CD14-positive monocyte (primary cell): ENCODE results near the gene PNMA8A. TPM values are rescaled to one million over a fixed set of nuclear protein-coding genes. Genes with fewer than 3 reads are reported as not detected.

Experiments
- DNase-seq, 3 donors: peaks; one replicate each; pipeline ENCODE4 v3.0.0-alpha.2; 2011 to 2022
- H2AFZ ChIP-seq: 2 replicates; pipeline ENCODE4 v1.6.0; 2012; ENCODE audit warnings: mild to moderate bottlenecking, low read depth, low read length, inconsistent platforms; ENCODE audit not compliant: insufficient read depth, poor library complexity, severe bottlenecking
- H3K27ac ChIP-seq, 2 donors: 1 replicate in 1 of 2; 2 replicates in 1 of 2; pipeline ENCODE4 v1.5.1; 2012 to 2013; ENCODE audit warnings: low read length in 2 of 2, control low read depth in 1 of 2, inconsistent platforms in 1 of 2, low read depth in 1 of 2, mild to moderate bottlenecking in 1 of 2
- H3K27me3 ChIP-seq, 2 donors: one replicate each; pipeline versions ENCODE4 v1.6.0 to v1.6.1; 2011 to 2013; ENCODE audit warnings: low read length in 2 of 2; ENCODE audit not compliant: control insufficient read depth in 2 of 2, insufficient read depth in 2 of 2
- H3K36me3 ChIP-seq, 2 donors: replicated peaks in 1 of 2; 1 replicate in 1 of 2; 2 replicates in 1 of 2; pipeline versions ENCODE4 v1.5.1 to v1.6.1; 2012 to 2013; ENCODE audit warnings: low read length in 2 of 2, control low read depth in 1 of 2, inconsistent platforms in 1 of 2, mild to moderate bottlenecking in 1 of 2; ENCODE audit not compliant: insufficient read depth in 2 of 2, control insufficient read depth in 1 of 2
- H3K4me1 ChIP-seq, 2 donors: 1 replicate in 1 of 2; 2 replicates in 1 of 2; pipeline versions ENCODE4 v1.5.1 to v1.6.1; 2012 to 2013; ENCODE audit warnings: low read length in 2 of 2, control low read depth in 1 of 2, inconsistent platforms in 1 of 2, mild to moderate bottlenecking in 1 of 2, moderate library complexity in 1 of 2; ENCODE audit not compliant: insufficient read depth in 2 of 2, control insufficient read depth in 1 of 2
- H3K4me2 ChIP-seq: replicated peaks from 2 replicates; pipeline ENCODE3; 2012; ENCODE audit warnings: low read length, moderate library complexity, mild to moderate bottlenecking; ENCODE audit not compliant: poor library complexity, severe bottlenecking; ENCODE audit errors: extremely low read depth
- H3K4me3 ChIP-seq, 3 experiments: fragments of 200-600 bp in 1 of 3; sonication (generic) in 1 of 3; replicated peaks in 1 of 3; 1 replicate in 2 of 3; 2 replicates in 1 of 3; pipeline ENCODE4 v1.5.1; 2011 to 2013; ENCODE audit warnings: low read length in 3 of 3, mild to moderate bottlenecking in 3 of 3, control low read depth in 2 of 3, low read depth in 2 of 3, inconsistent platforms in 1 of 3, moderate library complexity in 1 of 3
- H3K79me2 ChIP-seq: 2 replicates; pipeline ENCODE4 v1.6.0; 2012; ENCODE audit warnings: mild to moderate bottlenecking, control low read depth, inconsistent platforms, low read length, moderate library complexity; ENCODE audit not compliant: insufficient read depth
- H3K9ac ChIP-seq: 2 replicates; pipeline ENCODE4 v1.6.0; 2017; ENCODE audit warnings: low read length, mild to moderate bottlenecking; ENCODE audit not compliant: insufficient read depth, poor library complexity, severe bottlenecking
- H3K9me3 ChIP-seq, 2 donors: replicated peaks in 1 of 2; 1 replicate in 1 of 2; 2 replicates in 1 of 2; pipeline versions ENCODE4 v1.5.1 to v1.6.1; 2012 to 2013; ENCODE audit warnings: low read length in 2 of 2, control low read depth in 1 of 2; ENCODE audit not compliant: control insufficient read depth in 1 of 2, insufficient read depth in 1 of 2
- H4K20me1 ChIP-seq: 2 replicates; pipeline ENCODE4 v1.6.0; 2012; ENCODE audit warnings: mild to moderate bottlenecking, low read length, control low read depth, moderate library complexity; ENCODE audit not compliant: insufficient read depth
- H3K27ac Mint-ChIP-seq, 7 donors: one replicate each; pipeline ENCODE4 v1.8.0; 2020; ENCODE audit warnings: mild to moderate bottlenecking in 7 of 7, mixed read lengths in 7 of 7, moderate library complexity in 6 of 7, inconsistent platforms in 2 of 7
- H3K27me3 Mint-ChIP-seq, 3 donors: one replicate each; pipeline ENCODE4 v1.8.0; 2021 to 2022; ENCODE audit warnings: low read depth in 3 of 3, mild to moderate bottlenecking in 3 of 3, mixed read lengths in 3 of 3, moderate library complexity in 3 of 3, inconsistent platforms in 1 of 3
- H3K36me3 Mint-ChIP-seq, 2 donors: one replicate each; pipeline ENCODE4 v1.8.0; 2020; ENCODE audit warnings: mixed read lengths in 2 of 2, inconsistent platforms in 1 of 2, mild to moderate bottlenecking in 1 of 2
- H3K4me1 Mint-ChIP-seq: one replicate; pipeline ENCODE4 v1.8.0; 2020; ENCODE audit warnings: mild to moderate bottlenecking, mixed read lengths
- H3K4me3 Mint-ChIP-seq, 2 donors: one replicate each; pipeline ENCODE4 v1.8.0; 2020; ENCODE audit warnings: mild to moderate bottlenecking in 2 of 2, mixed read lengths in 2 of 2, moderate library complexity in 1 of 2
- H3K9me3 Mint-ChIP-seq, 7 donors: one replicate each; pipeline ENCODE4 v1.8.0; 2020 to 2022; ENCODE audit warnings: mixed read lengths in 7 of 7, mild to moderate bottlenecking in 6 of 7, moderate library complexity in 6 of 7, inconsistent platforms in 2 of 7
- CTCF ChIP-seq: fragments of 200-600 bp; IDR thresholded peaks from one replicate; pipeline ENCODE4 v1.8.0; 2022; ENCODE audit warnings: antibody characterized with exemption, mild to moderate bottlenecking
- WGBS: methylation state at CpG from one replicate; pipeline ENCODE4 v1.1.5; 2013; ENCODE audit warnings: missing lambda C conversion rate; ENCODE audit not compliant: insufficient coverage; 5-methylcytosine and 5-hydroxymethylcytosine counted together
- intact Hi-C, 2 donors: fragments of 100-400 bp; cut with micrococcal nuclease; formaldehyde crosslinking; loops; one replicate each; pipeline versions ENCODE4 v1.15.0 to v1.15.1; 2023
- polyA plus RNA-seq, 3 donors: library from polyadenylated mRNA; depleted of rRNA in 1 of 3; unstranded in 2 of 3; stranded (reverse) in 1 of 3; fragments of 300-500 nt in 2 of 3; fragments of >200 nt in 1 of 3; fragmentation: Illumina TruSeq in 2 of 3; gene quantifications; 1 replicate in 2 of 3; 2 replicates in 1 of 3; pipeline ENCODE4 v1.2.3, GENCODE V29; 2012 to 2021

The PNMA8A gene
- polyA plus RNA-seq, 3 donors, result not detected

- H3K4me1 Mint-ChIP-seq, result peaks cover 14% of the 10 kb centered on the region
- no peak within 1 kb of the TSS for H3K27ac ChIP-seq
- TF ChIP-seq CTCF, result no peak
- peak within 1 kb of the TSS; percentile 60 to 85 for H3K4me3 Mint-ChIP-seq
- DNase-seq, result peak; percentile 42 to 80 (median 60)
- H3K4me2 ChIP-seq, result peak within 1 kb of the TSS; percentile 17
- H3K79me2 ChIP-seq, result no peaks in the 10 kb centered on the region
- H2AFZ ChIP-seq, result no peak within 1 kb of the TSS
- WGBS, result 25% methylated on average over 52 of the region's 52 CpGs
- H3K9me3 ChIP-seq, result no peaks in the 10 kb centered on the region
- H3K4me3 ChIP-seq, result no peak within 1 kb of the TSS
- H3K9me3 Mint-ChIP-seq, result peaks cover 0 to 10% (median 5%) of the 10 kb centered on the region in 7 donors
- no peaks in the 10 kb centered on the region for H4K20me1 ChIP-seq
- H3K27me3 Mint-ChIP-seq, result peaks cover 53 to 81% (median 69%) of the 10 kb centered on the region in 3 donors
- no peaks in the 10 kb centered on the region for H3K36me3 Mint-ChIP-seq
- peaks cover 16 to 56% of the 10 kb centered on the region in 2 donors for H3K27me3 ChIP-seq
- no peak within 1 kb of the TSS for H3K9ac ChIP-seq
- intact Hi-C loops, result no loop called here
- H3K36me3 ChIP-seq, result no peaks in the 10 kb centered on the region
- peaks cover 12 to 17% of the 10 kb centered on the region in 2 donors for H3K4me1 ChIP-seq
- H3K27ac Mint-ChIP-seq, result peak within 1 kb of the TSS in 1 of 7 donors; percentile 60
Observed at GRCh38 chr19:46428239-46429135, 42.9 kb downstream of the PNMA8A start, which contains the start of gene PNMA8C. Gene PNMA8C, minus strand, starts transcription at chr19:46428936. Its CDS starts 577 bp downstream, at chr19:46428359.

DNA sequence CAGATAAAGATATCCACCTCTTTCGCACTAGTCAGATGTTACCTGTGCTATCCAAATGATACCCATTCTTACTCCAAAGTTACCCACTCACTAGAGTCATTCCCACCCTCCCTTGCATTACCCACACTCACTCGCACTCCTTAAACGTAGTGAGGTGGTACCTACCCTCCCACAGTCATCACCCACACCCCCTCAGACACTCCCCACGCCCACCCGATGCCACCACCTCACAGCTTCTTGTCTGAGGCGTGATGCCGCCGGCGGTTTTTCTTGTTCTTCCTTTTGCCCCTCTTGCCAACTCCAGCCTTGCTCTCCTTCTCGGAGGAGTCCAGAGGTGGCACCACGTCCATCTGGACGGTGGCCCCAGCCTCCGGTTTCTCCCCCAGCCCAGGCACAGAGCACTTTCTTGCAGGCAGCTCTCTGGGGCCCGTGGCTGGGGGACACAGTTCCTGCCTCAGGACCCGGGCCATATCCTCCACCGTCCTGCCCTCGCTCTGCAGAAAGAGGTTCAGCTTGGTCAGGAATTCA is 43.8 kb downstream of the PNMA8A start:
- DNase-seq, result no peak
- Mint-ChIP-seq H3K27ac (no peak overlapping the region), H3K36me3 (no peaks in the 10 kb centered on the region), H3K4me1 (peaks cover 14% of the 10 kb centered on the region), H3K27me3 (peaks cover 53 to 82% (median 64%) of the 10 kb centered on the region in 3 donors), H3K9me3 (peaks cover 0 to 10% (median 5%) of the 10 kb centered on the region in 7 donors), H3K4me3 (peak overlapping the region in 1 of 2 donors; percentile 85)
- H4K20me1 ChIP-seq, result no peaks in the 10 kb centered on the region
- H2AFZ ChIP-seq, result no peak overlapping the region
- no peak overlapping the region for H3K27ac ChIP-seq
- intact Hi-C loops, result no loop called here
- no peak overlapping the region for H3K9ac ChIP-seq
- peaks cover 16 to 56% of the 10 kb centered on the region in 2 donors for H3K27me3 ChIP-seq
- H3K4me1 ChIP-seq, result peaks cover 12 to 17% of the 10 kb centered on the region in 2 donors
- no peaks in the 10 kb centered on the region for H3K9me3 ChIP-seq
- no peak overlapping the region for H3K4me2 ChIP-seq
- no peak overlapping the region for H3K4me3 ChIP-seq
- WGBS, result 83% methylated on average over 16 of the region's 17 CpGs
- no peaks in the 10 kb centered on the region for H3K79me2 ChIP-seq
- no peaks in the 10 kb centered on the region for H3K36me3 ChIP-seq
- no peak for TF ChIP-seq CTCF
